WTC11 (cell line): ENCODE results near the gene GSDMA. TPM values are rescaled to one million over a fixed set of nuclear protein-coding genes. Genes with fewer than 3 reads are reported as not detected.

Experiments
- ATAC-seq: fragments of 200-7000 bp; cut with Tn5 transposase; 2 replicates; pipeline ENCODE4 v1.10.0; 2021; ENCODE audit warnings: mild to moderate bottlenecking, moderate library complexity
- CTCF ChIA-PET: fragments of 300-600 bp; sonication (Branson Sonifier 250); formaldehyde crosslinking; loops from one replicate; lab custom pipeline; 2021; ENCODE audit warnings: antibody characterized with exemption; lab: Charles Lee
- POLR2A ChIA-PET: fragments of 350-600 bp; sonication (Branson Sonifier 250); formaldehyde crosslinking; loops from one replicate; lab custom pipeline; 2021; ENCODE audit warnings: antibody characterized with exemption; lab: Charles Lee
- DNase-seq: peaks from one replicate; pipeline ENCODE4 v3.0.0; 2021; ENCODE audit warnings: low spot score
- H3K27ac Mint-ChIP-seq: 2 replicates; pipeline ENCODE4 v1.8.0; 2021; ENCODE audit warnings: mixed read lengths
- H3K27me3 Mint-ChIP-seq: 2 replicates; pipeline ENCODE4 v1.8.0; 2021; ENCODE audit warnings: low read depth, mild to moderate bottlenecking, moderate library complexity, mixed read lengths
- H3K36me3 Mint-ChIP-seq: 2 replicates; pipeline ENCODE4 v1.8.0; 2021; ENCODE audit warnings: mixed read lengths
- H3K4me1 Mint-ChIP-seq: 2 replicates; pipeline ENCODE4 v1.8.0; 2022; ENCODE audit warnings: mixed read lengths
- H3K4me3 Mint-ChIP-seq: 2 replicates; pipeline ENCODE4 v1.8.0; 2021; ENCODE audit warnings: mild to moderate bottlenecking, moderate library complexity, mixed read lengths
- H3K9me3 Mint-ChIP-seq: 2 replicates; pipeline ENCODE4 v1.8.0; 2021; ENCODE audit warnings: mixed read lengths
- CBFB ChIP-seq: sonication (generic); formaldehyde crosslinking; IDR thresholded peaks from 2 replicates; pipeline ENCODE4 v1.8.1; 2022; ENCODE audit warnings: mild to moderate bottlenecking, low read depth, missing genetic modification reagents
- NFATC4 ChIP-seq: fragments of 250-450 bp; sonication (Bioruptor Pico); IDR thresholded peaks from 2 replicates; pipeline ENCODE4 v1.9.0; 2021; ENCODE audit warnings: mild to moderate bottlenecking
- NFE2L1 ChIP-seq: sonication (generic); formaldehyde crosslinking; IDR thresholded peaks from 2 replicates; pipeline ENCODE4 v1.8.1; 2023; ENCODE audit warnings: missing genetic modification reagents
- NR1H2 ChIP-seq: sonication (generic); formaldehyde crosslinking; IDR thresholded peaks from 2 replicates; pipeline ENCODE4 v1.9.0; 2021; ENCODE audit warnings: mild to moderate bottlenecking, moderate library complexity, missing genetic modification reagents
- RELA ChIP-seq: sonication (generic); formaldehyde crosslinking; IDR thresholded peaks from 2 replicates; pipeline ENCODE4 v1.8.1; 2022; ENCODE audit warnings: missing genetic modification reagents, mild to moderate bottlenecking, borderline replicate concordance
- SP1 ChIP-seq: sonication (generic); formaldehyde crosslinking; conservative IDR thresholded peaks from 2 replicates; pipeline ENCODE4 v1.8.1; 2022; ENCODE audit warnings: missing genetic modification reagents
- TEAD4 ChIP-seq: sonication (generic); formaldehyde crosslinking; IDR thresholded peaks from 2 replicates; pipeline ENCODE4 v1.8.0; 2022; ENCODE audit warnings: mild to moderate bottlenecking, missing genetic modification reagents
- ZNF232 ChIP-seq: sonication (generic); formaldehyde crosslinking; IDR thresholded peaks from 2 replicates; pipeline ENCODE4 v1.8.0; 2022; ENCODE audit warnings: mild to moderate bottlenecking, missing genetic modification reagents
- ZNF263 ChIP-seq: sonication (generic); formaldehyde crosslinking; IDR thresholded peaks from 2 replicates; pipeline ENCODE4 v1.8.1; 2022; ENCODE audit warnings: low read depth, mild to moderate bottlenecking, moderate library complexity, missing genetic modification reagents
- ZNF423 ChIP-seq: fragments of 250-450 bp; sonication (Bioruptor Pico); IDR thresholded peaks from 2 replicates; pipeline ENCODE4 v2.1.2; 2022; ENCODE audit warnings: mild to moderate bottlenecking, moderate library complexity
- total RNA-seq: library from RNA; stranded (reverse); gene quantifications from 3 replicates; pipeline ENCODE4 v1.2.3, GENCODE V29; 2021
- TF ChIP-seq, protein P1 (sequence below): sonication (generic); formaldehyde crosslinking; IDR thresholded peaks from 2 replicates; pipeline ENCODE4 v1.8.1; 2023; ENCODE audit warnings: mild to moderate bottlenecking, moderate library complexity, missing genetic modification reagents
- TF ChIP-seq, protein P2 (sequence below): sonication (generic); formaldehyde crosslinking; IDR thresholded peaks from 2 replicates; pipeline ENCODE4 v1.8.0; 2023; ENCODE audit warnings: mild to moderate bottlenecking, missing genetic modification reagents
- TF ChIP-seq, protein P3 (sequence below): fragments of 250-450 bp; sonication (Bioruptor Pico); IDR thresholded peaks from 2 replicates; pipeline ENCODE4 v1.9.0; 2021; ENCODE audit warnings: mild to moderate bottlenecking
- TF ChIP-seq, protein P4 (sequence below): sonication (generic); formaldehyde crosslinking; conservative IDR thresholded peaks from 2 replicates; pipeline ENCODE4 v1.8.1; 2022; ENCODE audit warnings: mild to moderate bottlenecking, missing genetic modification reagents

The GSDMA gene
- total RNA-seq, 1 experiment from 2014 or later = not detected

DNA sequence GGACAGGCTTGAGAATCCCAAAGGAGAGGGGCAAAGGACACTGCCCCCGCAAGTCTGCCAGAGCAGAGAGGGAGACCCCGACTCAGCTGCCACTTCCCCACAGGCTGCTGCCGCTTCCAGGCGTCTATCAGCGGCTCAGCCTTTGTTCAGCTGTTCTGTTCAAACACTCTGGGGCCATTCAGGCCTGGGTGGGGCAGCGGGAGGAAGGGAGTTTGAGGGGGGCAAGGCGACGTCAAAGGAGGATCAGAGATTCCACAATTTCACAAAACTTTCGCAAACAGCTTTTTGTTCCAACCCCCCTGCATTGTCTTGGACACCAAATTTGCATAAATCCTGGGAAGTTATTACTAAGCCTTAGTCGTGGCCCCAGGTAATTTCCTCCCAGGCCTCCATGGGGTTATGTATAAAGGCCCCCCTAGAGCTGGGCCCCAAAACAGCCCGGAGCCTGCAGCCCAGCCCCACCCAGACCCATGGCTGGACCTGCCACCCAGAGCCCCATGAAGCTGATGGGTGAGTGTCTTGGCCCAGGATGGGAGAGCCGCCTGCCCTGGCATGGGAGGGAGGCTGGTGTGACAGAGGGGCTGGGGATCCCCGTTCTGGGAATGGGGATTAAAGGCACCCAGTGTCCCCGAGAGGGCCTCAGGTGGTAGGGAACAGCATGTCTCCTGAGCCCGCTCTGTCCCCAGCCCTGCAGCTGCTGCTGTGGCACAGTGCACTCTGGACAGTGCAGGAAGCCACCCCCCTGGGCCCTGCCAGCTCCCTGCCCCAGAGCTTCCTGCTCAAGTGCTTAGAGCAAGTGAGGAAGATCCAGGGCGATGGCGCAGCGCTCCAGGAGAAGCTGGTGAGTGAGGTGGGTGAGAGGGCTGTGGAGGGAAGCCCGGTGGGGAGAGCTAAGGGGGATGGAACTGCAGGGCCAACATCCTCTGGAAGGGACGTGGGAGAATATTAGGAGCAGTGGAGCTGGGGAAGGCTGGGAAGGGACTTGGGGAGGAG, 52.5 kb downstream of the GSDMA start, which contains the start of gene CSF3 (continued):
- TF ChIP-seq, protein P1, sequence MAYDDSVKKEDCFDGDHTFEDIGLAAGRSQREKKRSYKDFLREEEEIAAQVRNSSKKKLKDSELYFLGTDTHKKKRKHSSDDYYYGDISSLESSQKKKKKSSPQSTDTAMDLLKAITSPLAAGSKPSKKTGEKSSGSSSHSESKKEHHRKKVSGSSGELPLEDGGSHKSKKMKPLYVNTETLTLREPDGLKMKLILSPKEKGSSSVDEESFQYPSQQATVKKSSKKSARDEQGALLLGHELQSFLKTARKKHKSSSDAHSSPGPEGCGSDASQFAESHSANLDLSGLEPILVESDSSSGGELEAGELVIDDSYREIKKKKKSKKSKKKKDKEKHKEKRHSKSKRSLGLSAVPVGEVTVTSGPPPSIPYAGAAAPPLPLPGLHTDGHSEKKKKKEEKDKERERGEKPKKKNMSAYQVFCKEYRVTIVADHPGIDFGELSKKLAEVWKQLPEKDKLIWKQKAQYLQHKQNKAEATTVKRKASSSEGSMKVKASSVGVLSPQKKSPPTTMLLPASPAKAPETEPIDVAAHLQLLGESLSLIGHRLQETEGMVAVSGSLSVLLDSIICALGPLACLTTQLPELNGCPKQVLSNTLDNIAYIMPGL (CRISPR knock-in tag) = no peak
- TF ChIP-seq NFE2L1 (CRISPR knock-in tag) = no peak
- no peak for TF ChIP-seq ZNF423 (CRISPR knock-in tag)
- TF ChIP-seq, protein P2, sequence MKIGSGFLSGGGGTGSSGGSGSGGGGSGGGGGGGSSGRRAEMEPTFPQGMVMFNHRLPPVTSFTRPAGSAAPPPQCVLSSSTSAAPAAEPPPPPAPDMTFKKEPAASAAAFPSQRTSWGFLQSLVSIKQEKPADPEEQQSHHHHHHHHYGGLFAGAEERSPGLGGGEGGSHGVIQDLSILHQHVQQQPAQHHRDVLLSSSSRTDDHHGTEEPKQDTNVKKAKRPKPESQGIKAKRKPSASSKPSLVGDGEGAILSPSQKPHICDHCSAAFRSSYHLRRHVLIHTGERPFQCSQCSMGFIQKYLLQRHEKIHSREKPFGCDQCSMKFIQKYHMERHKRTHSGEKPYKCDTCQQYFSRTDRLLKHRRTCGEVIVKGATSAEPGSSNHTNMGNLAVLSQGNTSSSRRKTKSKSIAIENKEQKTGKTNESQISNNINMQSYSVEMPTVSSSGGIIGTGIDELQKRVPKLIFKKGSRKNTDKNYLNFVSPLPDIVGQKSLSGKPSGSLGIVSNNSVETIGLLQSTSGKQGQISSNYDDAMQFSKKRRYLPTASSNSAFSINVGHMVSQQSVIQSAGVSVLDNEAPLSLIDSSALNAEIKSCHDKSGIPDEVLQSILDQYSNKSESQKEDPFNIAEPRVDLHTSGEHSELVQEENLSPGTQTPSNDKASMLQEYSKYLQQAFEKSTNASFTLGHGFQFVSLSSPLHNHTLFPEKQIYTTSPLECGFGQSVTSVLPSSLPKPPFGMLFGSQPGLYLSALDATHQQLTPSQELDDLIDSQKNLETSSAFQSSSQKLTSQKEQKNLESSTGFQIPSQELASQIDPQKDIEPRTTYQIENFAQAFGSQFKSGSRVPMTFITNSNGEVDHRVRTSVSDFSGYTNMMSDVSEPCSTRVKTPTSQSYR (CRISPR knock-in tag) = no peak
- TF ChIP-seq ZNF232 (CRISPR knock-in tag) = no peak

DNA sequence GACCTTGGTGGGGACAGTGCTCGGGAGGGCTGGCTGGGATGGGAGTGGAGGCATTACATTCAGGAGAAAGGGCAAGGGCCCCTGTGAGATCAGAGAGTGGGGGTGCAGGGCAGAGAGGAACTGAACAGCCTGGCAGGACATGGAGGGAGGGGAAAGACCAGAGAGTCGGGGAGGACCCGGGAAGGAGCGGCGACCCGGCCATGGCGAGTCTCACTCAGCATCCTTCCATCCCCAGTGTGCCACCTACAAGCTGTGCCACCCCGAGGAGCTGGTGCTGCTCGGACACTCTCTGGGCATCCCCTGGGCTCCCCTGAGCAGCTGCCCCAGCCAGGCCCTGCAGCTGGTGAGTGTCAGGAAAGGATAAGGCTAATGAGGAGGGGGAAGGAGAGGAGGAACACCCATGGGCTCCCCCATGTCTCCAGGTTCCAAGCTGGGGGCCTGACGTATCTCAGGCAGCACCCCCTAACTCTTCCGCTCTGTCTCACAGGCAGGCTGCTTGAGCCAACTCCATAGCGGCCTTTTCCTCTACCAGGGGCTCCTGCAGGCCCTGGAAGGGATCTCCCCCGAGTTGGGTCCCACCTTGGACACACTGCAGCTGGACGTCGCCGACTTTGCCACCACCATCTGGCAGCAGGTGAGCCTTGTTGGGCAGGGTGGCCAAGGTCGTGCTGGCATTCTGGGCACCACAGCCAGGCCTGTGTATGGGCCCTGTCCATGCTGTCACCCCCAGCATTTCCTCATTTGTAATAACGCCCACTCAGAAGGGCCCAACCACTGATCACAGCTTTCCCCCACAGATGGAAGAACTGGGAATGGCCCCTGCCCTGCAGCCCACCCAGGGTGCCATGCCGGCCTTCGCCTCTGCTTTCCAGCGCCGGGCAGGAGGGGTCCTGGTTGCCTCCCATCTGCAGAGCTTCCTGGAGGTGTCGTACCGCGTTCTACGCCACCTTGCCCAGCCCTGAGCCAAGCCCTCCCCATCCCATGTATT, 53.5 kb downstream of the GSDMA start:
- POLR2A ChIA-PET = interaction anchor here (0.6 to 1.2 kb wide), 3 partner anchors 9 to 97 kb away, joined by 3 read pairs; no protein-coding TSS in a partner anchor
- TF ChIP-seq ZNF263 (CRISPR knock-in tag) = no peak
- TF ChIP-seq, protein P3, sequence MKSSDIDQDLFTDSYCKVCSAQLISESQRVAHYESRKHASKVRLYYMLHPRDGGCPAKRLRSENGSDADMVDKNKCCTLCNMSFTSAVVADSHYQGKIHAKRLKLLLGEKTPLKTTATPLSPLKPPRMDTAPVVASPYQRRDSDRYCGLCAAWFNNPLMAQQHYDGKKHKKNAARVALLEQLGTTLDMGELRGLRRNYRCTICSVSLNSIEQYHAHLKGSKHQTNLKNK (CRISPR knock-in tag) = no peak
- no peak for TF ChIP-seq TEAD4
- TF ChIP-seq SP1 (CRISPR knock-in tag) = no peak
- TF ChIP-seq, protein P4, sequence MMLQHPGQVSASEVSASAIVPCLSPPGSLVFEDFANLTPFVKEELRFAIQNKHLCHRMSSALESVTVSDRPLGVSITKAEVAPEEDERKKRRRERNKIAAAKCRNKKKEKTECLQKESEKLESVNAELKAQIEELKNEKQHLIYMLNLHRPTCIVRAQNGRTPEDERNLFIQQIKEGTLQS (CRISPR knock-in tag) = no peak
- no peak for TF ChIP-seq CBFB (CRISPR knock-in tag)
- TF ChIP-seq NR1H2 (CRISPR knock-in tag) = no peak
- TF ChIP-seq RELA (CRISPR knock-in tag) = no peak
- no peak for TF ChIP-seq NFATC4 (CRISPR knock-in tag)

More for the DNA sequence above, 53.5 kb downstream of the GSDMA start:
- Mint-ChIP-seq H3K9me3 (peaks cover 13% of the 10 kb centered on the region), H3K27ac (no peak overlapping the region), H3K27me3 (no peaks in the 10 kb centered on the region), H3K4me1 (peaks cover 47% of the 10 kb centered on the region), H3K36me3 (peaks cover 10% of the 10 kb centered on the region), H3K4me3 (no peak overlapping the region)
- CTCF ChIA-PET = interaction anchor here (0.9 to 7.6 kb wide), 10 partner anchors 10 to 203 kb away, joined by 3 to 128 read pairs (median 12); partner anchors contain the start of gene WIPF2
- ATAC-seq (no peak), DNase-seq (no peak)
